Activated CD8-positive, alpha-beta memory T cell treated with anti-CD3 and anti-CD28 coated beads, Interleukin-2, amount 50 U/mL, for 4 hours (primary cell): ENCODE measurements around the gene CTAG1B.
"Not testable (repeated sequence)": the region's sequence is repeated elsewhere in the genome, so short reads cannot be mapped to it uniquely, and the experiment has no call there.

Source experiments
- DNase-seq: peaks from one replicate; pipeline ENCODE4 v3.0.0-alpha.2; 2020

CTAG1B gene

DNA sequence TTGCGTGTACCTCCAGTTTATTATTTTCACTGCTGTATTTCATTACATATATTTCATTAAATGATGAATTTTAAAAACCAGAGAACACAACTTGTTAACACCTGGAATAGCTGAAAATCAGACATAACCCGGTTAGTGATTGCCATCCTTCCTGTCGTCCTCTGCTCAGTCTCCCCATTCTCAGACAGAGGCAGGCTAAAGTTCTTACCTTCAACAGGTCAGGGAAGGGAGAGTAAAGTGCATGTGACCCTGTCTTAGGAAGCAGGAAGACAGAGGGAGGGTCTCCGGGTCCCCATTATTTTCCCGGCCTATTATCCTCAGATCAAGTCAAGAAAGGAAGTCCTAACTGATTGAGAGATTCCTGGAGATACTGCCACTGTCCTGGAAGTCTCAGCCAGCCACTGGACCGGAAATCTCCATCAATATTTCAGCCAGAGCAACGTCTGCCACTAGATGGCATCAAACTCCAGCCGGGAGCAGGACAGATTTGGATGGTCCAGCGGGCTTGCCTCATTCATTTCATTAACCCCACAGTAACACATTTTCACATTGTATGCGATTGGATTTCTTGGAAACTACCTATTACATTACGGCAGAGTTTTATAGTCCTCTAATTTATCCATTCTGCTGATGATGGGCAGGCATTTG is 1.8 kb upstream of the CTAG1B start:
- not testable (repeated sequence) for DNase-seq

DNA sequence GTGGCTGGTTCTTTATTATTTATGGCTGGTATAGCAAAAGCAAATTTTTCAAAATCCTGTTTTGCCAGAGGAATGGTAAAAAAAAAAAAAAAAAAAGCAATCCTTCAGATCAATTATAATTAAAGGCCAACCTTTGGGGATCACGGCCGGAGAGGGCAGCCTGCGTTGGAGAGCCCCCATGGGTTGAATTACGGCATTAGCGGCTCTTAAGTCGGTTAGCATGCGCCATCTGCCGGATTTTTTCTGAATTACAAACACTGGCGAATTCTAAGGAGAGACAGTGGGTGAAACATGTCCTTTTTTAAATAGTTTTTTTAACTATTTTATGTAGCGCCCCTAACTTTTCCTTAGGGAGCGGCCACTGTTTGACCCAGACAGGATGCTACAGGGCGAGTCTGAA is 5.5 kb downstream of the CTAG1B start:
- not testable (repeated sequence) for DNase-seq

DNA sequence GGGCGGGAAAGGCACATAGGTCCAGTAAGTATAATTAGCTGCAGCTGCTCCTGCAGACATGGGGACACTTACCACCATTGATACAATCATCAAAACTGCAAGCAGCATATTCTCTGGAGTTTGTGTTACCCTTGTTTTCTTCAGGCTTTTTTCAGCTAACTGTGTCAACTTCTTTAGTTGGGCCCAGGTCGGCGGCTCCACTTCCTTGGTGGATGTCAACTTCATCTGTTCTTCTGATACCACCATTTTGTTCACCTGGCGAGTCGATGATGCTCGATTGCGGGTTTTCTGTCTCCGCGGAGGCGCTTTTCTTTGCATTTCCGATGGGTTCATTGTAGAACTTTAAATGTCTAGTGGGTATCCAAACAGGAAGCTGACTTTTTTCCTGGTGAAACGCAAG is 7.9 kb downstream of the CTAG1B start:
- DNase-seq: not testable (repeated sequence)

DNA sequence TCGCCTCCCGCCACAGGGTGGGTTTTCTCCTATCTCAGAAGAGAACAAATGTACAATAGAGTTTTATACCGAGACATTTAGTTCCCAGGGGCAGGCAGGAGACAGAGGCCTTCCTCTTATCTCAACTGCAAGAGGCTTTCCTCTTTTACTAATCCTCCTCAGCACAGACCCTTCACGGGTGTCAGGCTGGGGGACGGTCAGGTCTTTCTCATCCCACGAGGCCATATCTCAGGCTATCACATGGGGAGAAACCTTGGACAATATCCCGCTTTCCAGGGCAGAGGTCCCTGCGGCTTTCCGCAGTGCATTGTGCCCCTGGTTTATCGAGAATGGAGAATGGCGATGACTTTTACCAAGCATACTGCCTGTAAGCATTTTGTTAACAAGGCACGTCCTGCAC is 10.3 kb downstream of the CTAG1B start:
- not testable (repeated sequence) for DNase-seq

DNA sequence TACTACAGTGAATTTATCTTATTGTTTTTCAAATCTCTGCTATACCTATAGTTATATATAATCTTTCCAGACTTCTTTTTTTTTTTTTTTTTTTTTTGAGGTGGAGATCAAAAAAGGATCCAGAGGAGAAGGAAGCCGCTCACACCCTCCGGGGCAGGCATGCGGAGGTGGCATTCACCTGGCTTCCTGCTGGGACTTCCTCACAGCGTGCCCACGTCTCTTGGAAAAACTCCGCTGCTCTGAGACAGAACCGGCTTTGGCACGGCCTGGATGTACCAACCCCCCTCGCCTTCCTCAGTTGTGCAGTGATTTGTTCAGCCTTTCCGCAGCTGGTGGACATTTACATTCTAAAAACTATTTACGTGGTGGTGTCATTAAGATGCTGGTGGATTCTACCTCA is 11.1 kb downstream of the CTAG1B start:
- DNase-seq: not testable (repeated sequence)

DNA sequence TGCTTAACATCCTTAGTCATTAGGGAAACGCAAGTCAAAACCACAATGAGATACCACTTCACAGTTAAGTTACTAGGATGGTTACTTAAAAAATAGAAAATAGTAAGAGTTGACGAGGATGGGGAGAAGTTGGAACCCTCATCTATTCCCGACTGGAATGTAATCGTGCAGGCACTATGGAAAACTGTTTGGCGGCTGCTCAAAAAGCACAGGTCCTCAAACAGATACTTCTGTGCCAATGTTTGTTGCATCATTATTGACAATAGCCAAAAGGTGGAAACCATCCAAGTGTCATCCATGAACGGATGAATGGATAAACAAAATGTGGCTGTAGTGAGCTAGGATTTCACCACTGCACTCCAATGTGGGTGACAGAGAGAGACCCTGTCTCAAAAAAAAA is 11.7 kb downstream of the CTAG1B start:
- DNase-seq: no peak

DNA sequence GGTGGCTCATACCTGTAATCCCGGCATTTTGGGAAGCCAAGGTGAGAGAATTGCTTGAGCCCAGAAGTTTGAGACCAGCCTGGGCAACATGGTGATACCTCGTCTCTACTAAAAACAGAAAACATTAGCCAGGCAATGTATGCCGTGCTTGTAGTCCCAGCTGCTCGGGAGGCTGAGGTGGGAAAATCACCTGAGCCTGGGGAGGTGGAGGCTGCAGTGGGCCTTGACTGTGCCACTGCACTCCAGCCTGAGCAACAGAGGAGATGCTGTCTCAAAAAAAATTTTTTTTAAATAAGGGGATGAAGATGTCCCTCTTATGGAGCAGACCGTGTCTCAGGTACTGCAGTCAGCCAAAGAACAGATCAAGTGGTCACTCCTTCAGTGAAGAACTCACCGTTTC is 13.5 kb downstream of the CTAG1B start:
- no peak for DNase-seq

DNA sequence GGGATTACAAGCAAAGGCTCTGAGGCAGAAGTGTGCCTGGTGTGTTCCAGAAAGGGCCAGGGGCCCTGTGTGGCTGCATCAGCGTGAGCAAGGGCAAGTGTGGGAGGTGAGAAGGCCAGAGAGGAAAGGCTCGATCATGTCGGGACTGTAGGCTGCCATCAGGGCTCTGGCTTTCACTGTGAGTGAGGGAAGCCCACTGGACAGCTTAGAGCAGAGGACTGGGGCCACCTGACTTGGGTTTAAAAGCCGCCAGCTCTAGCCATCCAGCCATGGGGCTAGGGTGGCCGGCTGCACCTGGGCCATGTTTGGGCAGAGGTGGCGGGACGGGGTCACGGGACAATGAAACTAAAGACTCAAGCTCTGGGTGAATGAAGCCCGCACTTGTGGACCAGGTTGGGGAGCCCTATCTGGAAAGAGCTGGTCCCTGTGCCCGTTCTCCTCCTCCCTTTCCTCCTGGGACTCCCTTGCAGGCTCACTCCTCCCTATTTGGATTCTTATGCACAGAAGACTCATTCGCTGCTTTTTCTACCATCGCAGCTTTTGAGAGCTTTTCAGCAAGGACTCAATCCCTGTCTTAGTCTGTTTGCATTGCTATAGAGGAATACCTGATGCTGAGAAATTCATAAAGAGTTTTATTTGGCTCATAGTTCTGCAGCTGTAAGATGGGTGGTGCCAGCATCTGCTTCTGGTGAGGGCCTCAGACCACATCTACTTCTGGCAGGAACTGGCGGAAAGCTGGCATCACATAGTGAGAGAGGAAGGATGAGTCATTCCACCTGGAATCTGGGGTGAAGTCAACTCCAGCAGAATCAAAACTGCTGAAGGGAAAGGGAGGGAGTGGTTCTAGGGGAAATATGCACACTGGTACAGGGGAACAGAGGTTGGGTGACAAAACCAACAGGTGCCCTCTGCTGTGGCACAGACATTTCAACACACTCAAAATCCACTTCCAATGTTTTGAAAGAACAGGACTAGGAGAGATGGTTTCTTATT is 15.3 kb downstream of the CTAG1B start:
- DNase-seq: no peak

DNA sequence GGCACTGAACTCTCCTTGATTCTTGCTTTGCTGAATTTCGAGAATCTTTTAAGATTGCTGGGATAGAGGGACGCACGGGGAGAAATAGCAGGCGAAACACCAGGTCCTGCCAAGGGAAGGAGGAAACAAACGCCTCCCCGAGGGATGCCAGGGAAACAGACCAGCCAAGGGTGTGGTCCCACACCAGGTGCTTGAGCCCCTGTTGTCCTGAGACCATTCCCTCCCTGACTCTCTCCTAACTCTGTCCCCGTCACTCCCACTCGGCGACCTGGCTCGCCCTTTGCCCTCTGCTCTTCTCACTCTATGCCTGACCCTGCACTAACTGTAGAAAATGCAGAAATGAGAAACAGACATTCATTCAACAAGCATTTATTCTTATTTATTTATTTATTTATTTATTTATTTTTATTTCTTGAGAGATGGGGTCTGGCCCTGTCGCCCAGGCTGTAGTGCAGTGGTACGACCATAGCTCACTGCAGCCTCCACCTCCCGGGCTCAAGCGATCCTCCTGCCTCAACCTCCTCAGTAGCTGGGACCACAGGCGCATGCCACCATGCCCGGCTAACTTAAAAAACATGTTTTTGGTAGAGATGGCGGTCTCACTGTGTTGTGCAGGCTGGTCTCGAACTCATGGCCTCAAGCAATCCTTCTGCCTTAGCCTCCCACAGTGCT is 16.2 kb downstream of the CTAG1B start:
- DNase-seq: no peak

DNA sequence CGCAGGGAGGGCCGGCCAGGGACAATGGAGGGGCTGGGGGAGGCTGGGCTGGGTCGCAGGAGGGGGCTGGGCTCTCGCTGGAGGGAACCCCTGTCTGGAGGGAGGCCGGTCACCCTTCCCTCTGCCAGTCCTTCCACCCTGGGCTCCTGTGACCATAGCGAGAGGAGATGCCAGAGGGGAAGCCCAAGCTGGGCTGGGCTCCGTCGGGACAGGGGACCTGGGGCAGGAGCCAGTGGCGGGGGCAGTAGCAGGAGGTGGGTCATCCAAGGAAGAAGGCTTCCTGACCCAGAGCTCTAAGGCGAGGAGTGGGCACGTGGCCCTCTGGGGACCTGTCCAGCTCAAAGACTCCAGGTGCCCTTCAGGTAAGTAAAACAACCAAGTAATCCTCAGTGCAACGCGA is 16.9 kb downstream of the CTAG1B start:
- DNase-seq: no peak

DNA sequence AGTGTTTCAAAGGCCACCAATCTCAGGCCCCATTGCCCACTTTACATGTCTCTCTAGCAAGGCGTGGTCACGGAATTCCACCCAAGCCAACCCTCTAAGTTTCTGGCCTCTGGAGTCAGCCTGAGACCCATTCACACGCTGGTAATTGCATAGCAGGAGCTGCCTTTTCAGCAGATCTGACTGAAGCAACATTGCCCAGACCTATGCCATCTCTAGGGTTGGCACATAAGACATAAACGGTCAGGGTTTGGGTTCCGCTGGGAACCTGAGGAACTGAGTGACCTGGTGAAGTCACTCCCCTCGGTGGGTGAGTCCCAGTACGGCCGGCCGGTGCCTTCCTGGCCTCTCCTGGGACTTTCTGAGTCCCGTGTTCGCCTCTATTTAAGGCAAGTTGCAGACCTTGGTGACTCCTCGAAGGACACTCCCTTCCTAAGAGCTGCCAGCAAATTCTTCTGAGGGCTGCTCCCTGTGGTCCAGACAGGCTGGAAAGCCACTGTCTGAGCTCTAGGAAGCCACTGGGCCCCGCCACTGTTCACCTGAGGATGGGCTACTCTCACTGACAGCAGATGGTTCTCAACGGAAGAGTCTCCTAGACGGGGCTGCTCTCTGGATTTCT is 18.2 kb downstream of the CTAG1B start:
- DNase-seq: no peak

DNA sequence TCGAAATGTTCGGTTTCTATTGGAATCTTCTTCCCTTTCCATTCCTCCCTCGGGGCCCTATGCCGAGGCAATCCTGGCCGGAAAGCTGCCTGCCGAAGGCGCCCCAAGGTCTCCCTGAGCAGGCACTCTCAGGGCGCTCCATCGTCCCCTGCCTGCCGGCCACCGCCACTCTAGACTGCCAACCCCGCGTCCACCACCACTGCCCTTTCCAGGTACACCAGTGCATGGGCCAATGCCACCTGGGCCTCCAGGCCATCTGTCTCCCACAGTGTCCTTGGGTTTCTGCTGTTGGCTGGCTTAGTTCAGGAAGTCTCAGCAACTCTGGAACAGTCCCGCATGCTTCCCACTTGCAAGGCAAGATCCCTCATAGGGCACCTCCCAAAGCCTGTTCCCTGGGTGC is 19.6 kb downstream of the CTAG1B start:
- no peak for DNase-seq

DNA sequence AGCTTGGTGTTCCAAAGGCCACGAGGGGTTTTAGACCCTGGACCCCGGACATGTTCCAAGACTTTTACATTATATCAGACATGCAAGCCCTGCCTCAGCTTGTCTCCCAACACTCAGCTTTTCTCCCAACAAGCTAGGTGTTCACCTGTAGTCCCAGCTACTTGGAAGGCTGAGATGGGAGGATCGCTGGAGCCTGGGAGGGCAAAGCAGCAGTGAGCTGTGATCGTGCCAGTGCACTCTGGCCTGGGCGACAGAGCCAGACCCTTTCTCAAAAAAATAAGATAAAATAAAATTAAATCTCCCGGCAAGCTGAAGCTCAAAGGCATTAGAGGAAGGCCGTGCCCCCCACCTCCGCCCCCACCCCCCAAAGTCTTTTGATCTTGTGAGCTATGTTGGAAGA is 20.4 kb downstream of the CTAG1B start:
- no peak for DNase-seq

DNA sequence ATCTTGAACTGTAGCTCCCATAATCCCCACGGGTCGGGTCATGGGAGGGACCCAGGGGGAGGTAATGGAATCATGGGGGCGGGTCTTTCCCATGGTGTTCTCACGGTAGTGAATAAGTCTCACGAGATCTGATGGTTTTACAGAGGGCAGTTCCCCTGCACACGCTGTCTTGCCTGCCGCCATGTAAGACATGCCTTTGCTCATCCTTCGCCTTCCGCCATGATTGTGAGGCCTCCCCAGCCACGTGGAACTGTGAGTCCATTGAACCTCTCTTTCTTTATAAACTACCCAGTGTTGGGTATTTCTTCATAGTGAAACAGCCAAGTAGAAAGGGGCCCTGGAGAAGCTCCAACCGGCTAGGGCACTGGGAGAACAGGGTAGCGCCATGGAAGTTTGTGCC is 21.9 kb downstream of the CTAG1B start:
- no peak for DNase-seq

DNA sequence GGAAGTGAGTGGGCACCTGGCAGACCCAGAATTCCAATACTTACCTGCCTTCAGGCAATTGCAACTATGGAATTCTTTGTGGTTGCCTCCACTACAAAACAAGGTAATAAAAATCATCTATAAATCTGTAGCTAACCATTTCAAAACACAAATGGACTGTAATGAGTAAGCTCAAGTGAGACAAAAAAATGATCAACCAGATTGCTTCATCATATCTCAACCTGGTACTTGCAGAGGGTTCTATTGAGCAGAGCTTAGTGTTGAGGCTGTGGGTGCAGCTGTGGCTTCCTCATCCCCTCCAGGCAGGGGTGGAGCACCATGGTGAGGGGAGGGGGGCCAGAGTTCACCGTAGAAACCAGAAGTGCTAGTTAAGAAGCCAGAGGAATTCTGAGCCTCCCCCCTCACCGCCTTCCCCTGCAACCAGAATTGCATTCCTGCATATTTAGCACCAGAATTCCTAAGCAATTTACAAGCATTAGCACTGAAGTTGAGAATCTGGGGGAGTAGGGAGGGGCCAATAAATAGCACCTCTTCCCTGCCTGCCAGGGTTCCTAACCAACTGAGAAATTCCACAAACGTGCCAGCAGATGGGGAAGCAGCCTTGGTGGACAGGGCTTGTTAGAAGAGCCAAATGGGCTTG is 22.7 kb downstream of the CTAG1B start:
- no peak for DNase-seq

DNA sequence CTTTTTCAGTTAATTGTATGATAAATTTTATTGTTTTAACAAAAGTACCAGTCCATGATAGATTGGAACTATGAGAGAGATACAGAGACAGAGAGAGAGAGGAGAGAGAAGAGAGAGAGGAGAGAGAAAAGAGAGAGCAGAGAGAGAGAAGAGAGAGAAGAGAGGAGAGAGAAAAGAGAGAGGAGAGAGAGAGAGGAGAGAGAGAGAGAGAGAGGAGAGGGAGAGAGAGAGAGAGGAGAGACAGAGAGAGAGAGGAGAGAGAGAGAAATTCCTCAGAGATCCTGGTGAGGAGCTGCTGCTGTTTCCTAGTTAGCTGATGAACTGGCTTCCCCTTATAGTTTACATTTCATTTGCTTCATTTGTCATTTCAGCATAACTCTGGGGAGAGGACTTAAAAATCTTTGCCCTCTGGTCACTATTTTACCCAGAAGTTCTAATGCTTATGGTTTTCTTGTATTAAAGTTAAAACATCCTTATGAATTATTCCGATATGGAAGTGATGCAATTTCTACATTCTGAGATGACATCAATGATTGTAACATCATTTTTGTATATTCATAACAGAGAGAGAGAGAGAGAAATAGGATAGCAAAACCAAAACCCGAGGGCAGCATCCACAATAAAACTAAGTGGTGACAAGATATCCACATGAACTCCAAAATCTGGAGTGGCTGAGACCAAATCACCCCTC is 23.4 kb downstream of the CTAG1B start:
- DNase-seq: no peak

DNA sequence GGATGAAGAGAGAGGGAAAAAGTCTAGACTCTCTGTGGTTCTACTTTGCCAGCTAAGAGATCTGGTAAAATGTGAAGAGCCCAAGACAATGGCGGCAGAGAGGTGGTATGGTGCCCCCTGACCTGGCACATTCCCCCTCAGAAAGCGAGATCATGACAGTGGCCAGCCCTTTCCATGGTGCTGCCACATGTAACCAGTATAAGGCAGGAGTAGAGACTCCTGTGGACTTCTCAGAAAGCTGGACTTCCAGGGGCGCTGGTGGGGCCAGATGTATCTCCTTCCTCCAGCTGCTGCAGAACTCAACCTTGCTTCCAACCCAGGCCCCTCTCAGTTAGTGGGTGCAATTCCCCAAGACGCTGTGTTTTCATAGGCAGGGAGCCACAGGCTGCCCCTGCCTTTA is 24.6 kb downstream of the CTAG1B start:
- no peak for DNase-seq

DNA sequence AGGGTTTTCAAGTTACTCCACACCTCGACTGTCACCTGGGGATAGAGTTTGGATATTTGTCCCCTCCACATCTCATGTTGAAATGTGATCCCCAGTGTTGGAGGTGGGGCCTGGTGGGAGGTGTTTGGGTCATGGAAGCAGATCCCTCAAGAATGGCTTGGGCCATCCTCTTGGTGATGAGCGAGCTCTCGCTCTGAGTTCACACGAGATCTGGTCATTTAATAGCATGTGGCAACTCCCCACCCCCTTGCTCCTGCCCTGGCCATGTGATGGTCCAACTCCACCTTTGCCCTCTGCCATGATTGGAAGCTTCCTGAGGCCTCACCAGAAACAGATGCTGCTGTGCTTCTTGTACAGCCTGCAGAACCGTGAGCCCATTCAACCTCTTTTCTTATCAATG is 25.9 kb downstream of the CTAG1B start:
- DNase-seq: no peak

DNA sequence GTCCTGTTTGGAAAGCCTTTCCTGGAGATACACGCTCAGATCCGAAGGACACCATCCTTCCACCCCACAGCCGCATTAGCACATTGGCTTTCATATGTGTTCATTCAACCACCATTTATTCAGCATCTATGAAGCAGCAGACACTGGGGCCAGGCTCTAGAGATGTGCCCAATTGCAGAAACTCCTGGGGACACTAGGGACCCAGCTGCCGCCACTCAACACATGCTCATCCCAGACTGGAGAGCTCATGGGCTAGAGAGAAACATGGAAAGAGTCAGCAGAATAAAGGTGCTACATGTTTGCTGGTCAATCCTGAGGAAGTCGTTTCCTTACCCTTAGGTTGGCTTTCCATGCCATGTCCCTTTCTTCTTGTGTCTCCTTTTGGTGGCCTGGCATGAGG is 26.6 kb downstream of the CTAG1B start:
- no peak for DNase-seq

DNA sequence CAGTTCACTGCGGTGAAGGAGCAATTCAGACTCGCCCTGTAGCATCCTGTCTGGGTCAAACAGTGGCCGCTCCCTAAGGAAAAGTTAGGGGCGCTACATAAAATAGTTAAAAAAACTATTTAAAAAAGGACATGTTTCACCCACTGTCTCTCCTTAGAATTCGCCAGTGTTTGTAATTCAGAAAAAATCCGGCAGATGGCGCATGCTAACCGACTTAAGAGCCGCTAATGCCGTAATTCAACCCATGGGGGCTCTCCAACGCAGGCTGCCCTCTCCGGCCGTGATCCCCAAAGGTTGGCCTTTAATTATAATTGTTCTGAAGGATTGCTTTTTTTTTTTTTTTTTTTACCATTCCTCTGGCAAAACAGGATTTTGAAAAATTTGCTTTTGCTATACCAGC is 28.7 kb downstream of the CTAG1B start:
- DNase-seq: not testable (repeated sequence)

DNA sequence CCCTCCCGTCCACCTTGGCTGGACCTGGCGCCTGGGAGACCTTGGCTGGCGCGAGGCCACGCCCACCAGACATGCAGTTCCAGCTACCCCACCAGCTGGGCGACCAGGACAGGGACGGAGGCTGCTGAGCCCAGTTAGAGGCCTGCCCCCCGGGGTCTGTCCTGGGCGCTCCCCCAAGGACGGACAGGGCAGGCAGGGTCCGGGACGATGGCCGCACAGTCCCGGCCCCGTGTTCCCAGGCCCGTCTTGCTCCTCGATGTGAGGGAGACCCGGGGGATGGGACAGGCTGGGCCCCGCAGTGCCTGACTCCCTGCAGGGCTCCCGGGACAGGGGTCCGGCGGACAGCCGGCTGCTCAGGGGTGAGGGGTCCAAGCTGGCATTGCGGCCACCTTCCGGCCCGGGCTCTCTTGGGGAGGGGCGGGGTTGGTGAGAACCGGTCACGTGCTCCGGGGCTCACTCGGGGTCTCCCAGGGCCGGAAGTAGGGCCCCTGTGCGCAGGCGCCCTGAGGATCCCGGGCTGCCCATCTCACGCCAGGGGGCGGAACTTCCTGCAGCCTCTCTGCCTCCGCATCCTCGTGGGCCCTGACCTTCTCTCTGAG is 34.4 kb downstream of the CTAG1B start, which contains the start of gene CTAG1A:
Gene CTAG1A (plus strand): TSS at position 549 of the 599 bp plus-strand sequence. CDS start 74 bp downstream, outside the sequence.
- not testable (repeated sequence) for DNase-seq
